NCI-H187 (cell line): ENCODE measurements around the gene TRERF1.
"Not testable (repeated sequence)": the region's sequence is repeated elsewhere in the genome, so short reads cannot be mapped to it uniquely, and the experiment has no call there.

Experiments
- DNase-seq, 2 experiments: peaks; one replicate each; lab custom pipeline; 2025; lab: John Stamatoyannopoulos, UW

TRERF1 gene

DNA sequence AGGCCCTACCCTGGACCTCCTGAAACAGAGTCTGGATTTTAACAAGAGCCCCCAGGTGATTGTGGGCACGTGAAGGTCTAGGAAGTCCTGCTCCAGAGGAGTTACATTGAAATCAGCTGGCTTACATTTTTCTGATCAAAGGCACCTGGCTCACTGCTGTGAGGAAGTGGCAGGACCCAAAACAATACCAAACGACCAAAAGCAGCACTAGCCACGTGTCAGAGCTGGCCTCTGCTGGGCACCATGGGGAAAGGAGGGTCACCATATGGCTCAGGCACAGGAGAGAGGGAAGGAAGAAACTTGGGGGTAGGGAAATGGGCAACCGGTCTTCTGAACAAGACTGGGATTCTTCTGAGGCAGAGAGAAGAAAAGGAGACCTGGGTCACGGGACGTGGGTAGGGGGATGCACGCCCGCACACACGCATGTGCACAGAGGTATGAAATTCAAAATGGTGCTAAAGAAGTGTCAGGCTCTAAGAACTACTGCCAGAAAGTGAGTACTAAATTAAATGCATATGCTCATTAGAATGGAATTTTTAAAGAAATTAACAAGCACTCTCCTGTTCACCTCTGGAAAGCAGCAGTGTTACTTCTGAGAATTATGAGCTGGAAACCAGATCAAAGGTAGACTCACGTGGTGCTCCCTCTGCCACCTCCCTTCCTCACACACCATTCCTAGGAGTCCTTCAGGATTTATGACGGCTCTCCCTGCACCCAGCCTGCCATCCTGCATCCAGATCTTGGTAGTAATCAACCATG, 113.6 kb downstream of the TRERF1 start:
- DNase-seq: no peak

DNA sequence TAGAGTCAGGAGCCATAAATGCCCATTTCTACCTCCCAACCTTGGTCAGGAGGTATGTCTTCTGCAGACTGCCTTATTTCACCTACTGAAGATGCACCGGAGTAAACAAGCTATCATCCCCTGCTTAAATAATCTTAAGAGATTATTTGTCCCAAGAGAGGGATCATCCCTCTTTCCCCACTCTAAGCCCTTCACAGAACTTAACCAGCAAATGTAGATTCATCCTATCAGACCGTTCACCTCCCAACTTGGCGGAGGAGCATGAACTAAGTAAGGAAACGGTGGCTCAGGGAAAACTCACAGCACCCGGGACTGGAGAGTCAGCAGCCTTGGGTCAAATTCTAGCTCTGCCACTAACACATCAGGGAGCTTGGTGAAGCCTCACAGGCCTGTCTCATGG, 115.3 kb downstream of the TRERF1 start:
- DNase-seq: no peak

DNA sequence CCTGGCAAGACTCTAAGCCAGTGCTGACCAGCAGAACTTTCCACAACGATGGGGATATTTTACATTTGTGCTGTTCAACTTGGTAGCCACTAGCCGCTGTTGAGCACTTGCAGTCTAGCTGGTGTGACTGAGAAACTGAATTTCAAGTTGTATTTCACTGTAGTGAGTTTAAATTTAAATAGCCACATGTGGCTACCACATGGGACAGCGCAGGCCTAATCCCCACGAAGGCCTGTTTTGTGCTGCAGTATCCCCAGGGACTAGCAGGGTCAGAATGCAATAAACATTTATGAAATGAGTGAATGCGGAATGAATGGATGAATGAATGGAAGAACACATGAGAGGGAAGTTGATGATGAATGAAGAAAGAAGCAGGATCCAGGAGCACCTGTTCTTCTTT, 115.8 kb downstream of the TRERF1 start:
- DNase-seq: no peak

DNA sequence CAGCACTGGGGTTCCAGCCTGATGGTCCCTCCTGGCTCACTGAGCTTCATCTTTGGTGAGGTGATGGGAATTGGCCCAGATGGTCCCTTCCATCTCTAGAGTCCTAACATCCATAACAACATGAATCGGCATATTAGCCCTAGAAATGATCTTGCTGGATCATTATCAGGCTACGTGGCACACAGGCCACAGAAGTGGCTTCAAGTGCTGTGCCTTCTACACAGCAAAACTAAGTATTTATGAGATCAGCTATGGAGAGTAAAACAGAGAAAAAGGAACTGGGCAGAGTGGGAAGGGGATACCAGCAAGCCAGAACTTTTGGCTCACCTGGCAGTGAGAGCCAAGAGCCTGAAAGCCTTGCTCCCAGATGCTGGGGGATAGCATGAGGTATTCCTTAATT, 116.9 kb downstream of the TRERF1 start:
- DNase-seq: no peak

DNA sequence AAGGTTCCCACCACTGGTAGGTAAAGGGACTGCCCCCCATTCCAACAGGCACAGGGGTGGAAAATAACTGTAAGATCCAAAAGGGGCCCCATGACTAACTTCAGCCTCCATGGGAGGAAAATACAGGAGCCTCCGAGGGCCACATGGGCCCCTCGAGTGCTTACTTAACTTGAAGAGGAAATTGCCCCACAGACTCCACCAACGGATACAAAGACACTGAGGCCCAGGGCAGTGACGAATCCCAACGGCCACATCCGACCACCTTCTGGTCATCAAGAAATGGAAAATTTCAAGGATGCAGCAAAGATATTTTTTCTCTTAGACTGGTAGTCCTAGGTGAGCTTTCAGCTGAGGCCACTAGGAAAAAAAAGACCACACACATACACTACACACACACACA, 118.1 kb downstream of the TRERF1 start:
- DNase-seq: no peak

DNA sequence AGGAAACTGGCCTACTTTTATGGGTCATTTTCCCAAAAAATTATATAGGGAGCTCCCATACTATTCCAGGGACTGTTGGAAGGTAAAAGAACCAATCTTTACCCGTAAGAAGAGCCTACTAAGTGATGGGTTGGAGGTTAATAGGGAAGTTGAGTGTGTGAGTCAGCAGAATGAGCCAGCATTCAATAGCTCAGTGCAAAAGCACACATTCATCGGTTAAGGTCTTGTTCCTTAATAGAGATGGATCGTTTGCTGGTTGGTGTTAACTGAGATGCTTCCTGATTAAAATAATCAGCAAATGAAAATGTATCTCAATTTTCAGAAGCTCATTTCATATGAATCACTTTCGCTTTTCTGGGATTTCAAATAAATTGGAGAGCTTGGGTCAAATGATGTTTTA, 118.8 kb downstream of the TRERF1 start:
- DNase-seq: no peak

DNA sequence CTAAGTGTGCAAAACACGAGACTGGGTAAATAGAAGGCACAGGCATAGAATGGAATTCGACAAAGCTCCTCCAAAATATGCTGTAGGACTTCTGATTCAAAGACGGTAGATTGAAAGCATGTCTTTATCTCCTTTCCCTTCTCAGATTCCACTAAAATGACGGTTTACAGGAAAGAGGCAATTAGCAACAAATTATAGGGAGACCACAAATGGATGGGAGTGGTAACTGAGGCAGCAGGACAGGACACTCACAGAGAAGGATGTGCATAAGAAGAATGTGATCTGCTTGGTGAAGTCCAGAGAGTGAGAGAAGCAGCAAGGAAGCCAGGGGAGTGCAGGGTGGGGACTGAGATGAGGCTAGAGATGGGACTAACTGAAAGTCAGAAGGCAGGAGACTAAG, 120.7 kb downstream of the TRERF1 start:
- DNase-seq: no peak

DNA sequence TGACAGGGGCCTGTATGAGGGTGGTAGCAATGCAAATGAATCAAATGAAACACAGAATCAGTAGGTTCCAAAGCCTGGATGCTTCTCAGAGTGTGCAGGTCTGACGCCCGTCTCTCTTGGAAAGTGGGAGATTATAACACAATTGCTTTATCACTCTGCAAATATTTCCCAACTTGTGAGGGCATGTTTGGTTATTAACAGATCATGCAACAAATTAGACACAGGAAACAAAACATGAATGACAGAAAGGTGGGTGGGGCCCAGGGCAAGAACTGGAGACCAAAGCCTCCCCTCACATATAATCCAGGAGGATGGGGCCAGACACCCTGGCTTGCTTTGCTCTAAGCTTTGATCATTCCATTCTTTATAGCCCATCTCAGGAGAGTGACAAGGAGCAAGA, 125.5 kb downstream of the TRERF1 start:
- DNase-seq: no peak

DNA sequence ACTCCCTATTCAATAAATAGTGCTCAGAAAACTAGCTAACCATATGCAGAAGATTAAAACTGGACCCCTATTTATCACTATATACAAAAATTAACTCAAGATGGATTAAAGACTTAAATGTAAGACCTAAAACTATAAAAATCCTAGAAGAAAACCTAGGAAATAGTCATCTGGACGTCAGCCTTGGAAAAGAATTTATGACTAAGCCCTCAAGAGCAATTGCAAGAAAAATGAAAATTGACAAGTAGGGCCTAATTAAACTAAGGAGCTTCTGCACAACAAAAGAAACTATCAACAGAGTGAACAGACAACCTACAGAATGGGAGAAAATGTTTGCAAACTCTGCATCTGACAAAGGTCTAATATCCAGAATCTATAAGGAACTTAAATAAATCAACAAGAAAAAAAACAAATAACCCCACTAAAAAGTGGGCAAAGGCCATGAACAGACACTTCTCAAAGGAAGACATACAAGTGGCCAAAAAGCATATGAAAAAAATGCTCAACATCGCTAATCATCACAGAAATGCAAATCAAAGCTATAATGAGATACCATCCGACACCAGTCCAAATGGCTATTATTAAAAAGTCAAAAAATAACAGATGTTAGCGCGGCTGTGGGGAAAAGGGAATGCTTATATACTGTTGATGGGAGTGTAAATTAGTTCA, 126.9 kb downstream of the TRERF1 start:
- DNase-seq: not testable (repeated sequence)

DNA sequence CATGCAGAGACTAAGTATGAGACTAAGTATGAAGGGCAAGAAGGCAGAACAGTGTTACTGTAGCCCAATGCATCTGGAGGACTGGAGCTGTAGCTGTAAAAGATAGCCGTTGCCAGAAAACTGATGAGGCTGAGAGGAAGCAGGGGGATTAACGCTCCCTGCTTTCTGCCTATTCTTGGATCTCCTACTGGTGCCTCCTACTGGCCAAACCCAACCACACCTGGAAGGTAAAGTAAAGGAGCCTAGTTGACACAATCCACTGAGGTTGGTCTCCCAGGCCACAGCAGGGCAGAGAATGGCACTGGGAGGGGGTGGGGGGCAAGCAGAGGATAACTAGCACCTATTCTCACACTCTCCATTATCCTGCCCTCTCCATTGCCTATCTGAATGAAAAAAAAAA, 129.1 kb downstream of the TRERF1 start:
- DNase-seq: no peak

DNA sequence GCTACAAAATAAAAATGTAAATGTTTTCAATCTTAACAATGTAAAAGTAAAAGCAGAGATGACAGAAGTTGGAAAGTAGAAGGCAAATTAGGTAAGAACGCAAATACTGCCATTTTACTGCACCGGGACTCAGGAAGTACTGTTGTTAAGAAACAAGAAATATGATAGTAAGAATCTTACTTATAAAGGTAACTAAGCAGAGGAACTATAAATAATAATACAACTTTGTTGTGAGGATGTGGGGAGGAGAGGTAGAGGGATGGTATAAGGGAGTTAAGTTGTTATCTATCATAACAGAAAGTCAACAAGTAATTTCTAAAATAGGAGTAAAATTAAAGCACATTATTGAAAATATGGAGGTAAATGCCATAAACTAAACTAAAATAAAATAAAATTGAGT, 129.8 kb downstream of the TRERF1 start:
- no peak for DNase-seq

DNA sequence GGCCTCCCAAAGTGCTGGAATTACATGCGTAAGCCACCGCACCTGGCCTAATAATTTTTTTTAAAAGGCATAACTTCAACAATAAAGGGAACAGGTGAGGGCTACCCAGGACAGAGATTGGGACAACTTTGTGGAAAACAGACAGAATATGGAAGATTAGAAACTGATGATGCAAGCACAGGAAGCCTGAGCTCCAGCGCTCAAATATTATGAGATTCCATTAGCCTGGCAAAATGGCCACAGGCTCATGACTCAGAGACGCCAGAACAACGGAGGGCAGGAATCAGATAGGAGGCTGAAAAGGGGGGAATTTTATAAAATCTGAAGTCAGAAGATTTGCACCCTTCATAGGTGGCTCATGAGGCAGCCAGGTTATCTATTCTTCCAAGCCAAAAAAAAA, 131.0 kb downstream of the TRERF1 start:
- no peak for DNase-seq

DNA sequence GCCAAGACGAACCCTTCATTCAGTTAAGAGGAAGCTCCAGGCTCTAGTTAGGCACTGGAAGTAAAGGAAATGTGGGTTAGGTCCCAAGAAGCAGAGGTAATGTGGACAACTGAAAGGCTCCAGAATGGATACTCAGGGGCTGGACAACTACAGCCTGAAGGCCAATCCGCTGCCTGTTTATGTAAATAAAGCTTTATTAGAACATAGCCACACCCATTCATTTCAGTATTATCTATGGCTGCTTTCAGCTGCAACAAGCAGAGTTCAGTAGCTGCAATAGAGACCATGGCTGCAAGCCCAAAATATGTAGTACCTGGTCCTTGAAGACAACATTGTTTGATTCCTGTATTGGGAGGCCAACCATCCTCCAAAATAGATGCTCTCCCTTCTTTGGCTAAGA, 133.2 kb downstream of the TRERF1 start:
- DNase-seq: no peak

DNA sequence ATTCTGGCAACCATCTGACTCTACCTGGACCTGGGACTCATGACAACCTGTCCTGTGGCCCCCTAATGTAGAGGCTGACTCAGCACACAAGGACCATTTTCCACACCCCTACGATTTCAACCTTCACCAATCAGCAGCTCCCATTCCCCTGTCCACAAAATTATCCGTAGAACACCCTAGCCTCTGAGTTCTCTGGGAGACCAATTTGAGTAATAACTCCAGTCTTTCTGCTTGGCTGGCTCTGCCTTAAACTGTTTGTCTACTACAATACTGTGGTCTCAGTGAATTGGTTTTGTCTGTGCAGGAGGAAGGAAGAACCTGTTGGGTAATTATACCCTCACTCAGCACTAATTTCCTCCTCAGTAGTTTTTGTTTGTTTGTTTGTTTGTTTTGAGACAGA, 134.7 kb downstream of the TRERF1 start:
- DNase-seq: no peak

DNA sequence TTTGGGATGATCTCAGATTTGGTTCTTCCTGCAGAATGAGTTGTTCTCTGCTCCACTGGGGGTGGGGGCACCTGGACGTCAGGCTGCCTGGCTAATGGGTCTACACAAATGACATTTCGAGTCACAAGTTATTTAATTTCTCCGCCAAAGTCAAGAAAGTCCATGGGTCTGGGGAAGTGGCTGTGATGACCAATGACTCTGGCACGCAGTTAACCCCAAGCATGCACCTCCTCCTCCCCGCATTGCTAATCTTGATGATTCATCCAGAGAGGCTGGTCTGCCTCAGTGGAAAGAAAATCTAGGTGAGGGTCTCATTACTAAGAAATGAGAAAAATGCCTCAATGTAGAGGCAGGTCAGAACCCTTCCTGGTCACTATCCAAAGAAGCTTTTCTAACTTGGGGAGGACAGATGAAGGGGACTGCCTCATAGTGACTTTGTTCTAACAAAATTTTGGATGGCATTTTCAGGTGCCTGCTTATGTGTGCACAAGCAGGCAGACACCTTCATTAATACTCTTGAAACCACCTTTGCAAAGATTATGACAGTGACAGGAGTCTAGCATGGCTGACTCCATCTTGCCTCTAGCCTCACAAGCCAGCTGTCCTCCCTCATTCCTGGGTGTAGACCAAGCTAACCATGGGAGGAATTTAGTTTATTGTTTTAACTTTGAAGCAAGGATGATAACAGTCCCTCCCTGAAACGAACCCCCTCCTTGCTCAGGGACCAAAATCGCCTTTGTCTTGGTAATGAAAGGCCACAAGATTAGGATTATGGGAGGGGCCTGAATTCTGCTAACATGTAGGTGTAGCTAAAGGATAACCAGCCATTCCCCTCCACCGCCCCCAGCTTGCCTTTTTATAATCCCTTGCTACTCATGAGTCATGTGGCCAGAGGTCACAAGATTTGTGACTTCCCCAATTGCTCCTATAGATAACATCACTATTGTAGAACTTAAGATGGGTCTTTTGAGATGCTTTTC, 135.4 kb downstream of the TRERF1 start:
- no peak for DNase-seq

DNA sequence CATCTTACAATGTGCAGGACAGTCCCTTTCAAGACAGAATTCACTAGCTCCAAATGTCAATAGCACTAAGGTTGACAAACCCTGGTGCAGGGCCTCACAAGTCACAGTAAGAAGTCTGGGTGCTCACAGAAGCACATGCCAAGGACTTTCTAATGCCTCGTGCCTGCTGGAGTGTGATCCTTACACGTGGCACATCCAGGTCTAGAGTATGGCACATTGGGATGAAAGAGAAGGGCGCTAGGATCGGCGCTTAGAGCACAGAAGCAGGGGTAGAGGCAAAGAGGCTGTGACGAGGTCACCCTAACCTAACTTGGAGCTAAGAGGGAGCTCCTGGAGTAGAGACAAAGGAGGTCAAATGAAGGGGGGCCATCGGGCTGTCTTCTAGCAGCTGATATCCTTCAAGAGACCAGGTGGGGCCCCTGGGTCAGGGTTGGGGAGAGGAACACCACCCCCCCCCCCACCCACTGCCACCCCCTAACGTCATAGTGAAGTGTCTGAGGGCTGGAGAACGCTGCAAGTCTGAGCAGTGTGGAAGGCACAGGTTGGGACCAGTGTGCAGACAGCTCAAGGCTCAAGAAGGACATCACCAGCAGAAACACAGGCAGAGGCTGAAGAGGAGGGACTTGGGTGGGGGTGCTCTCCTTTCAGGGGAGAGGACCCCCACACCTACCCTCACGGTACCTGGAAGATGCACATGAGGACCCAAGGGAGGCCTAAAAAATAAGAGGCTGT, 136.3 kb downstream of the TRERF1 start:
- DNase-seq: no peak

DNA sequence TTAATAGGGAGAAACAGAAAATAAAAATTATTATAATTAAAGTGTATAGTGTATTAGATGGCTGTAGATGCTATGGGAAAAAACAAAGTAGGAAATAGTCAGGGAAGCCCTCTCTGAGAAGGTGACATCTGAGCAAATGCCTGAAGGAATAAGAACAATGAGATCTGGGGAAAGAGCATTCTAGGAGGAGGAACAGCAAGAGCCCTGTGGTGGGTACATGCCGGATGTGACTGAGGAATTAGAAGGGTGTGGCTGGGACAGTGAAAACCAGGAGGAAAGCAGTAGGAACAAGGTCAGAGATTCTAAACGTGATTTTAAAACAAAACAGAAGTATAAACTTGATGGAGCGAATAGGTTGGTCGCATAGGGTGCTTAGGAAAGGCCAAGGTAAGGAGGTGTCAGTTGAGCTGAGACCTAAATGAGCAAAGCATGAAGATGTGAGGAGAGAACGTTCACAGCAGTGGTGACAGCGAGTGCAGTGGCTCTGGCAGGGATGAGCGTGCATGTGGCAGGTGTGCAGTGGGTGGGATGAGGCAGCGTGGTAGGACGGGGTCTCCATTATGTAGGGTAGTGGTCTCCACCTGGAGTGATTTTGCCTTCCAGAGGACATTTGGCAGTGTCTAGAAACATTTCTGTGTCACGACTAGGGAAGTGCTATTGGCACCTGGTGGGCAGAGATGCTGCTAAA, 137.0 kb downstream of the TRERF1 start:
- DNase-seq: no peak

DNA sequence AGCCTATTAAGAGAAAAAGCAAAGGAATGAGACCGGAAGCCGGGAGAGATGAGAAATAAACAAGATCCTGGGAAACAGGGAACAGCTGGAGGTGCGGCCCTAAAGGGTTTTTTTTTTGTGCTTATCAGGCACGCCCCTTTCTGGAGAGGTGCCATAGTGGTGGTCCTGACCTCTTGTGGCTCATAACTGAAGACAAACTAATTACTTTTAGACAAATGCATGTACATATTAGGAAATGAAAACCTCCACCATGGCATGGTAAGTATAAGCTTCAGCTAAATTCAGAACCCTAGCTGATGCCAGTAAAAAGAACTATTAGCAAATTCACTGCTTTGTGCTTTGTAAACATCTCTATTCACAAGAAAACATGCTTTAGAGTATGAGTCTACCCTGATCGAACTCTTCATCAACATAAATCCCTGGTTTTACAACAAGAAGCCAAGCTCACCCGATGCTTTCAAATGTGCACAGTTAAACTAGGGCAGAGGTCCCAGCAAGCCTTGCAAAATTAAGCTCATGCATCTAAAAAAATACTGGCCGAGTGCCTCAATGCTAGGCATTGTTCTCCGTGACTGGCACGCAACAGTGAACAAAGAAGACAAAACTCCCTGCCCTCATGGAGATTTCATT, 137.7 kb downstream of the TRERF1 start:
- no peak for DNase-seq

DNA sequence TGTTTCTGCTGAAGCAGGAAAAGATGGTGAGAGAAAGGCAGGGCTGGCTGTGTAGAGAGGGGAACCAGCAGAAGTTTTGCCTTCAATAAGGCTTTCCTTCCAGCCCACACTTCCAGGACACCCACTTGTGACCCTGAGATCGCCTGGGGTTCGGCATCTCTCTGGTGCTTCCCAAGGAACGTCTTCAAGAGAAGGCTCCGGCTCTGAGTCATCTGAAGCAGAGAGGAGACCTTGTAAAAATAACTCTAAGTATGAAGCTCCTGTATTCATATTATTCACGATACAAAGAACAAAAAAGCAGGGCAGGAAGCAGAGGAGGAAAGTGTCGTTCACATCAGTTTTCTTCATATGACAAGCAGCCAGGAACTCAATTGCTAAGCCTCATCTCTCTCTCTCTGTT, 138.7 kb downstream of the TRERF1 start:
- no peak for DNase-seq

DNA sequence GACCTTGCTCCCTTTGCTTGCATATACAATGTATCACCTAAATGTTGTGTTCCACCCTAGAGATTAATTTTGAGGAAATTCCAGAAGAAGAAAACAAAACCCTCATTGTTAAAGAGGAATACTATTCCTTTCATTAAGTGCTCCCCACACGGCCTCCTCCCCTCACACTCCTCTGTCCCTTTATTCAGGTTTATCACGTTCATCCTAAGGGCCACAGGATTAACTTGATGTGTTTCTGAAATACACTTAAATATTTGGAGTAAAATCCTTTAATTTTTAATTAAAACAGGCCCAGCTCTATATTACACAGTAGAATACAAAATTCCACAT, 144.6 kb downstream of the TRERF1 start:
- no peak for DNase-seq
